ENCODE results near the gene TBC1D5. TPM values are rescaled to one million over a fixed set of nuclear protein-coding genes. Genes with fewer than 3 reads are reported as not detected.
A peak's percentile ranks its signal among the peaks of the same experiment; 100 is the strongest.

The TBC1D5 gene
- polyA plus RNA-seq, 1 donor from 2014 or later: 63.0 TPM

DNA sequence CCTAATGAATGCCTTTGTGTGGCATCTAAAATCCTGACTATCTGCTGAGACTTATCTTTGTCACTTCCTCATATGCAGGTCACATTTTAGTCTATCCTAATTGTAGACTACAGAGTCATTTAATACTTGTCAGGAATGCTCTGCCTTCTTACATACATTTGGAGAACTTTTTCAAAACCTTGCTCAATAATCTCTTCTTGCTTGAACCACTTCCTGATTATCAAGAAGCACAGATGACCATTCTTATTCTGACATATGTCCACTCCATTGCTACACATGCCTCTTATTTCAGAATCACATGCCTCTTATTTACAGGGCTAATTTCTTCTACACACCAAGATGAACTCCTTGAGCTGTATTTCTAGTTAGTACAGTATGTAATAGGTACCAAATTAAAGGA lies 400.3 kb downstream of the TBC1D5 start:
- peaks cover 0 to 1% (median 0%) of the 10 kb centered on the region in 3 donors for H3K4me1 Mint-ChIP-seq
- H3K27me3 Mint-ChIP-seq: no peaks in the 10 kb centered on the region
- H3K4me3 Mint-ChIP-seq: no peak overlapping the region
- H3K27ac Mint-ChIP-seq: no peak overlapping the region
- H3K9me3 Mint-ChIP-seq: no peaks in the 10 kb centered on the region
- H3K36me3 Mint-ChIP-seq: peaks cover 6% of the 10 kb centered on the region

DNA sequence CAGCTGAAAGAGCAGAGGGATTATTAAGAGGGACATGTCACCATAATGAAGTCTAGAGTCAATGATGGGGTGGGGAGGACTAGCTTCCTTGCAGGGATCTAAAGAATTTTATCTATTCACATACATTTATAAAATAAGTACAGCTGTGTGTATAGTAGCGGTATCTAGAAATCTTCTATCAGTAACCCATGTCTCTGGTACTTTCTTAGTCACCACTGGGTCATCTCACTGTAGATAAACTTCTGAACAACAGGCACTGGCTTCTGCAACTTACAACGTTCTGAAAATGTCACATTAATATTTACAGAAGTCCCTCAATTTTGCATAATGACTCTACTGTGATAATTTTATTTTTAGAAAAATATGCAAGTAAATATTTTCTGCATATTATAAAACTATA lies 401.7 kb downstream of the TBC1D5 start:
- no peak overlapping the region for H3K27ac Mint-ChIP-seq
- no peak overlapping the region for H3K4me3 Mint-ChIP-seq
- no peaks in the 10 kb centered on the region for H3K27me3 Mint-ChIP-seq
- peaks cover 0 to 1% (median 0%) of the 10 kb centered on the region in 3 donors for H3K4me1 Mint-ChIP-seq
- no peaks in the 10 kb centered on the region for H3K9me3 Mint-ChIP-seq
- H3K36me3 Mint-ChIP-seq: peaks cover 6% of the 10 kb centered on the region

DNA sequence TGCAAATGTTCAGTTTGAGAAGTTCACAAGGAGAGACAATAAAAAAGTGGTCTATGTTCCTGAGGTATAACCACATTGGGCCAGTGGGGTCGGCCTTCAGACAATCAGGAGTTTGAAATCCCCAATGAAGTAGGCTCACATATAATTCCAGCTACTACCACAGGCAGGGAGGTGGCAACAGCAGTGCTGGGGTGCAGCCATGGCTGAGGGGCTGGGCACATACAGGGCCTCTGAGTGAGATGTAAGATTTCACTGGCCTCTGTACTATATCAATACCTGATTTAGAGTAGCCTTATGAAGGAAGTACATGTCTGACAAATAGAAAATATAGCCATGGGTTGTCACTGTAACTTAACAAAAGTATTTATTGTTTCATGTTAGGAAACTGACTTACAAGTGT lies 402.2 kb downstream of the TBC1D5 start:
- Mint-ChIP-seq H3K9me3 (no peaks in the 10 kb centered on the region), H3K27ac (no peak overlapping the region), H3K4me1 (peaks cover 0 to 1% (median 0%) of the 10 kb centered on the region in 3 donors), H3K36me3 (peaks cover 10% of the 10 kb centered on the region), H3K4me3 (no peak overlapping the region), H3K27me3 (no peaks in the 10 kb centered on the region)

- peaks cover 0 to 1% (median 0%) of the 10 kb centered on the region in 3 donors for H3K4me1 Mint-ChIP-seq
- H3K27ac Mint-ChIP-seq: no peak overlapping the region
- H3K27me3 Mint-ChIP-seq: no peaks in the 10 kb centered on the region
- H3K36me3 Mint-ChIP-seq: peaks cover 10% of the 10 kb centered on the region
- H3K9me3 Mint-ChIP-seq: no peaks in the 10 kb centered on the region
- no peak overlapping the region for H3K4me3 Mint-ChIP-seq
Observed at GRCh38 chr3:17339132-17339575, 403.3 kb downstream of the TBC1D5 start.

DNA sequence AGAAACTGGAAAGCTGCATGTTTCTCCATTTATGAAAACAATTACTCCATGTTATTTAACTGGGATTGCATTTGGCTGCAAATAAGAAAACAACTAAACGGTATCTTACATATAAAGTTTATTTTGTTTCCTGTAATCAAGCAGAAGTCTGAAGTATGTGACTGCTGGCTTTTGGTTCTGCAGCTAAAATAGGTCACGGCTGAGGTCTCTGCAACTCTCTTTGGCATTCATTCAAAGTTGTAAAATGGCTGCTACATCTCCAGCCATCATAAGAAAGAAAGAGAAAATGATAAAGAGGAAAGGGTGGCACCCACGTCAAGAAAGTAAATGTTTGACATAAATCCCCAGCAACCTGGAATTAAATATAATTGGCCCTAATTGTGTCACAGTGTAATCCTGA lies 406.1 kb downstream of the TBC1D5 start:
- Mint-ChIP-seq H3K27ac (no peak overlapping the region), H3K27me3 (no peaks in the 10 kb centered on the region), H3K4me1 (no peaks in the 10 kb centered on the region), H3K4me3 (no peak overlapping the region), H3K36me3 (peaks cover 10% of the 10 kb centered on the region), H3K9me3 (no peaks in the 10 kb centered on the region)

- Mint-ChIP-seq H3K9me3 (no peaks in the 10 kb centered on the region), H3K4me1 (no peaks in the 10 kb centered on the region), H3K36me3 (peaks cover 6% of the 10 kb centered on the region), H3K4me3 (no peak overlapping the region), H3K27ac (no peak overlapping the region), H3K27me3 (no peaks in the 10 kb centered on the region)
Observed at GRCh38 chr3:17333893-17334292, 408.5 kb downstream of the TBC1D5 start.

DNA sequence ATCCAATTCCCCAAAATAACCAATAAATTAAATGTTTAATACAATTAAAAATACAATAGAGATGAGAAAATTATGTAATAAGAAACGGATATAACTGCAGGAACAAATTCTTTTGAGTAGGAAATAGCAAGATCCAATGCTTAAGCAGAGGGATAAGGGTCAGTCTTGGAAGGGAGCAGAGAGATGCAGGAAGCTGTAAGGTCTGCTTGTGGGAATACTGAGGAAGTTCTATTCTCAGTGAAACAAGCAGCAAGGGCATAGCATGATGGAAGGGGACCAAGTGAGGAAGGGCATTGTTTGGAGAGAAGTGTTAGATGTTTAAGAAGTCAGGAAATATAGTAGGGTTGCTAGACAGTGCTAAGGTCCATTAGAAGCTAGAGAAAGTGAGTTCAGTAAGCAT lies 409.0 kb downstream of the TBC1D5 start:
- Mint-ChIP-seq H3K4me3 (no peak overlapping the region), H3K27me3 (no peaks in the 10 kb centered on the region), H3K27ac (no peak overlapping the region), H3K4me1 (no peaks in the 10 kb centered on the region), H3K9me3 (no peaks in the 10 kb centered on the region), H3K36me3 (peaks cover 8% of the 10 kb centered on the region)

- no peak overlapping the region for H3K27ac Mint-ChIP-seq
- H3K27me3 Mint-ChIP-seq: no peaks in the 10 kb centered on the region
- peaks cover 10% of the 10 kb centered on the region for H3K36me3 Mint-ChIP-seq
- no peak overlapping the region for H3K4me3 Mint-ChIP-seq
- H3K4me1 Mint-ChIP-seq: peaks cover 0 to 3% (median 0%) of the 10 kb centered on the region in 3 donors
- H3K9me3 Mint-ChIP-seq: no peaks in the 10 kb centered on the region
Observed at GRCh38 chr3:17330660-17331059, 411.8 kb downstream of the TBC1D5 start.

- H3K27me3 Mint-ChIP-seq: no peaks in the 10 kb centered on the region
- peaks cover 0 to 3% (median 0%) of the 10 kb centered on the region in 3 donors for H3K4me1 Mint-ChIP-seq
- H3K36me3 Mint-ChIP-seq: peaks cover 7% of the 10 kb centered on the region
- H3K4me3 Mint-ChIP-seq: no peak overlapping the region
- H3K27ac Mint-ChIP-seq: no peak overlapping the region
- H3K9me3 Mint-ChIP-seq: no peaks in the 10 kb centered on the region
Observed at GRCh38 chr3:17329927-17330326, 412.5 kb downstream of the TBC1D5 start.

DNA sequence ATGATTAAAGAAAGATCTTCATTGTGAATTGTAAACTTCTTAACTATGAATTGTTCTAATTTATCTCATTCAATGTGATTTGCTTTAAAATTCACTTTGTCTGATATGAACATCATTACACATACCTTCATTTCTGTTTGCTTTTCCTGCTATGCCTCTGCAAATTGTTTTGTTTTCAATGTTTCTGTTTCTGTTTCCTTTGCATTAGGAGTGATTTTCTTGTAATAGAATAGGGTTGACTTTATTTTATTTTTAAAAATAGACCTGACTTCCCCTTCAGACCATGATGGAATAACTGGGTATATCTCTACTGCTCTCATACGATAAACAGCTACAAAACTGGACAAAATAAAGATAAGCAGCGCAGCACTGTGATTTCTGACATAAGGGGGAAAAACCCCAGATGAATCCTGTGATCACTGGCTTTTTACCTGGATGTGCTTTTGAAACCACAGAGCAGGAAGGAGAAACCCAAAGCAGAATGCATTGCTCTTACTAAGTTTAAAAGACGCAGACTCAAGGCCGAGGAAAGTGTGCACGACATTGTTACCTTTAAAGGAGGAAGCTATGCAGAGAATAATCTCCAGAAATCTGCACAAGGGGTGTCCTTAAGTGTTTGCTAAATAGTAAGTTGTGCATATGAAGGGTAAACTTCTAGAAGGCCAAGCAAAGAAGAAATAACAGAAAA lies 420.2 kb downstream of the TBC1D5 start:
- Mint-ChIP-seq H3K4me1 (peaks cover 16 to 19% (median 16%) of the 10 kb centered on the region in 3 donors), H3K27ac (no peak overlapping the region), H3K27me3 (no peaks in the 10 kb centered on the region), H3K9me3 (peaks cover 0 to 7% (median 0%) of the 10 kb centered on the region in 3 donors), H3K4me3 (peak overlapping the region in 2 of 4 donors; percentile 9 to 55), H3K36me3 (peaks cover 13% of the 10 kb centered on the region)

DNA sequence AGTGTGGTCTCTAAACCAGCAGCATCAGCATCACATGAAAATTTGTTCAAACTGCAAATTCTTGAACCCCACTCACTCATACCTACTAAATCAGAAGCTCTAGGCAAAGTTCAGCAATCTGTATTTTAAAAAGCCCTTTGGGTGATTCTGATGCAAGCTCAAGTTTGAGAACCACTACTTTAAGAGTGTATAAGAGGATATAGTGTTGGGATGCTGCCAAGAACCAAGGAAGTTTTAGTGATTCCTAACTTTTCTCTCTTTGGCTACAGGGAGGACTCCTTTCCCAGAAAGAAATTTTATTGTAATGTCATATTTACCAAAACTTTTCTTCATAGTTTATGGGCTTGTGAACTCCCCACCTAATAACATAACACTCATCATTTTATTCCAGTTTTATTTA lies 422.2 kb downstream of the TBC1D5 start:
- Mint-ChIP-seq H3K4me1 (peaks cover 14 to 19% (median 16%) of the 10 kb centered on the region in 3 donors), H3K27ac (no peak overlapping the region), H3K4me3 (no peak overlapping the region), H3K9me3 (peaks cover 0 to 7% (median 0%) of the 10 kb centered on the region in 3 donors), H3K36me3 (peaks cover 9% of the 10 kb centered on the region), H3K27me3 (no peaks in the 10 kb centered on the region)

GRCh38 chr3:17315897-17316296 lies 426.5 kb downstream of the TBC1D5 start:
- H3K4me1 Mint-ChIP-seq: no peaks in the 10 kb centered on the region
- peaks cover 5% of the 10 kb centered on the region for H3K36me3 Mint-ChIP-seq
- no peaks in the 10 kb centered on the region for H3K27me3 Mint-ChIP-seq
- peaks cover 0 to 7% (median 0%) of the 10 kb centered on the region in 3 donors for H3K9me3 Mint-ChIP-seq
- H3K27ac Mint-ChIP-seq: no peak overlapping the region
- no peak overlapping the region for H3K4me3 Mint-ChIP-seq

DNA sequence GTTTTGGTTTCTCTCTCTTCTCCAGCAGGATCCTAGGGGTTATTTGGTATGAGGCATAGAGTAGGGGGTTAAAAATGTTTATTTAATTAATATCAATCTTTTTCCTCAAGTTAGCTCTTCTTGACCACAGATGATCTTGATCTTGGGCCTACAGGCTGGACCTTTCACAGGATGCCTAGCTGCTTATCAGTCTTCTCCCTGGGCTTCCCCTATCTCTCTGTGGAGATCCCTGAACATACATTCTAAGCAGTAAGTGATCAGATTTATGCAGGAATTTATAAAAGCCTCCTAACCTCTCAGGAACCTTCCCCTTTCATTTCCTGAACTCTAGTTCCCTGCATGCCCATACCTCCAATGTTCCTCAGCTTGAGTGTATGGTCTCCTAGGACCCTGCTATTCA lies 428.3 kb downstream of the TBC1D5 start:
- peaks cover 0 to 7% (median 0%) of the 10 kb centered on the region in 3 donors for H3K9me3 Mint-ChIP-seq
- H3K36me3 Mint-ChIP-seq: peaks cover 3% of the 10 kb centered on the region
- no peaks in the 10 kb centered on the region for H3K27me3 Mint-ChIP-seq
- no peak overlapping the region for H3K4me3 Mint-ChIP-seq
- H3K27ac Mint-ChIP-seq: no peak overlapping the region
- H3K4me1 Mint-ChIP-seq: peaks cover 0 to 2% (median 0%) of the 10 kb centered on the region in 3 donors

DNA sequence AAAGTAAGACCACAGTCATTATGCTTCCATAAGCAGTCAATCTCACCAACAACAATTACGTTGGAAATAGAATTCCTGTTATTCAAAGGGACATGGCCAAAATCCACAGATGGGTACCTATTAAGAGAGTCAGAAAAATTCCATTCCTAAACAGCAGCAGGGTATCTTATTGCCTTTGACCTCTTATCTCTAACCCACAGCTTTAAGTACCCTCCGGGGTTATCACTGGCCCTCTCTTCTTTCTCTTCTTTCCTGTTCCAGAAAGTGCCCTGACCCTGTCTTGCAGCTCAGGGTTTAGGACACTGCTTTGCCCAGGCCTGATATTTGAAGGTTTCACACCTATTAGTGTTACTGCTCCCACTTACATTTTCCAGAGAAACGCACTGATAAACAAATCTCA lies 428.7 kb downstream of the TBC1D5 start:
- peak overlapping the region in 1 of 3 donors; percentile 33 for H3K27ac Mint-ChIP-seq
- no peak overlapping the region for H3K4me3 Mint-ChIP-seq
- no peaks in the 10 kb centered on the region for H3K27me3 Mint-ChIP-seq
- H3K9me3 Mint-ChIP-seq: peaks cover 0 to 4% (median 0%) of the 10 kb centered on the region in 3 donors
- H3K36me3 Mint-ChIP-seq: peaks cover 2% of the 10 kb centered on the region
- peaks cover 0 to 2% (median 0%) of the 10 kb centered on the region in 3 donors for H3K4me1 Mint-ChIP-seq

- Mint-ChIP-seq H3K9me3 (no peaks in the 10 kb centered on the region), H3K27me3 (no peaks in the 10 kb centered on the region), H3K4me1 (peaks cover 0 to 2% (median under 1%) of the 10 kb centered on the region in 3 donors), H3K27ac (no peak overlapping the region), H3K4me3 (no peak overlapping the region), H3K36me3 (peaks cover 2% of the 10 kb centered on the region)
Observed at GRCh38 chr3:17310983-17311382, 431.4 kb downstream of the TBC1D5 start.

- no peak overlapping the region for H3K4me3 Mint-ChIP-seq
- H3K36me3 Mint-ChIP-seq: peaks cover 7% of the 10 kb centered on the region
- peaks cover 0 to 2% (median 2%) of the 10 kb centered on the region in 3 donors for H3K4me1 Mint-ChIP-seq
- no peak overlapping the region for H3K27ac Mint-ChIP-seq
- H3K27me3 Mint-ChIP-seq: no peaks in the 10 kb centered on the region
- no peaks in the 10 kb centered on the region for H3K9me3 Mint-ChIP-seq
Observed at GRCh38 chr3:17307887-17308286, 434.5 kb downstream of the TBC1D5 start.
